WTC11 (cell line): Measurements from ENCODE around the gene NKX2-4. TPM values are rescaled to one million over a fixed set of nuclear protein-coding genes. Genes with fewer than 3 reads are reported as not detected.

ENCODE experiments used
- ATAC-seq: fragments of 200-7000 bp; cut with Tn5 transposase; 2 replicates; pipeline ENCODE4 v1.10.0; 2021; ENCODE audit warnings: mild to moderate bottlenecking, moderate library complexity
- CTCF ChIA-PET: fragments of 300-600 bp; sonication (Branson Sonifier 250); formaldehyde crosslinking; loops from one replicate; lab custom pipeline; 2021; ENCODE audit warnings: antibody characterized with exemption; lab: Charles Lee
- POLR2A ChIA-PET: fragments of 350-600 bp; sonication (Branson Sonifier 250); formaldehyde crosslinking; loops from one replicate; lab custom pipeline; 2021; ENCODE audit warnings: antibody characterized with exemption; lab: Charles Lee
- DNase-seq: peaks from one replicate; pipeline ENCODE4 v3.0.0; 2021; ENCODE audit warnings: low spot score
- H3K27ac Mint-ChIP-seq: 2 replicates; pipeline ENCODE4 v1.8.0; 2021; ENCODE audit warnings: mixed read lengths
- H3K27me3 Mint-ChIP-seq: 2 replicates; pipeline ENCODE4 v1.8.0; 2021; ENCODE audit warnings: low read depth, mild to moderate bottlenecking, moderate library complexity, mixed read lengths
- H3K36me3 Mint-ChIP-seq: 2 replicates; pipeline ENCODE4 v1.8.0; 2021; ENCODE audit warnings: mixed read lengths
- H3K4me1 Mint-ChIP-seq: 2 replicates; pipeline ENCODE4 v1.8.0; 2022; ENCODE audit warnings: mixed read lengths
- H3K4me3 Mint-ChIP-seq: 2 replicates; pipeline ENCODE4 v1.8.0; 2021; ENCODE audit warnings: mild to moderate bottlenecking, moderate library complexity, mixed read lengths
- H3K9me3 Mint-ChIP-seq: 2 replicates; pipeline ENCODE4 v1.8.0; 2021; ENCODE audit warnings: mixed read lengths
- CREB1 ChIP-seq: sonication (generic); formaldehyde crosslinking; IDR thresholded peaks from 2 replicates; pipeline ENCODE4 v1.8.0; 2023; ENCODE audit warnings: mild to moderate bottlenecking, missing genetic modification reagents
- CREM ChIP-seq: sonication (generic); formaldehyde crosslinking; IDR thresholded peaks from 2 replicates; pipeline ENCODE4 v1.8.1; 2022; ENCODE audit warnings: mild to moderate bottlenecking, missing genetic modification reagents, moderate library complexity
- E2F1 ChIP-seq: sonication (generic); formaldehyde crosslinking; IDR thresholded peaks from 2 replicates; pipeline ENCODE4 v1.8.0; 2022; ENCODE audit warnings: mild to moderate bottlenecking, missing genetic modification reagents
- E2F4 ChIP-seq: sonication (generic); formaldehyde crosslinking; IDR thresholded peaks from 2 replicates; pipeline ENCODE4 v1.8.1; 2022; ENCODE audit warnings: low read depth, mild to moderate bottlenecking, moderate library complexity, missing genetic modification reagents, borderline replicate concordance
- FOXP4 ChIP-seq: sonication (generic); formaldehyde crosslinking; IDR thresholded peaks from 2 replicates; pipeline ENCODE4 v1.8.0; 2022; ENCODE audit warnings: mild to moderate bottlenecking, missing genetic modification reagents
- KAT7 ChIP-seq: sonication (generic); formaldehyde crosslinking; IDR thresholded peaks from 2 replicates; pipeline ENCODE4 v1.8.1; 2023; ENCODE audit warnings: missing genetic modification reagents, mild to moderate bottlenecking, borderline replicate concordance
- NFATC4 ChIP-seq: fragments of 250-450 bp; sonication (Bioruptor Pico); IDR thresholded peaks from 2 replicates; pipeline ENCODE4 v1.9.0; 2021; ENCODE audit warnings: mild to moderate bottlenecking
- NR2C2 ChIP-seq: sonication (generic); formaldehyde crosslinking; IDR thresholded peaks from 2 replicates; pipeline ENCODE4 v1.8.0; 2022; ENCODE audit warnings: mild to moderate bottlenecking, missing genetic modification reagents
- STAT6 ChIP-seq: sonication (generic); formaldehyde crosslinking; conservative IDR thresholded peaks from 2 replicates; pipeline ENCODE4 v1.8.1; 2023; ENCODE audit warnings: mild to moderate bottlenecking, low read depth, missing genetic modification reagents, moderate library complexity
- TEAD4 ChIP-seq: sonication (generic); formaldehyde crosslinking; IDR thresholded peaks from 2 replicates; pipeline ENCODE4 v1.8.0; 2022; ENCODE audit warnings: mild to moderate bottlenecking, missing genetic modification reagents
- ZNF138 ChIP-seq: sonication (generic); formaldehyde crosslinking; conservative IDR thresholded peaks from 2 replicates; pipeline ENCODE4 v1.8.1; 2022; ENCODE audit warnings: mild to moderate bottlenecking, moderate library complexity, missing genetic modification reagents
- ZNF281 ChIP-seq: sonication (generic); formaldehyde crosslinking; IDR thresholded peaks from 2 replicates; pipeline ENCODE4 v1.8.0; 2023; ENCODE audit warnings: mild to moderate bottlenecking, missing genetic modification reagents
- ZNF317 ChIP-seq: sonication (generic); formaldehyde crosslinking; IDR thresholded peaks from 2 replicates; pipeline ENCODE4 v1.8.1; 2023; ENCODE audit warnings: low read depth, mild to moderate bottlenecking, moderate library complexity, missing genetic modification reagents, borderline replicate concordance
- ZNF396 ChIP-seq: fragments of 250-450 bp; sonication (Bioruptor Pico); IDR thresholded peaks from 2 replicates; pipeline ENCODE4 v1.8.0; 2021; ENCODE audit warnings: mild to moderate bottlenecking, moderate library complexity, borderline replicate concordance
- ZNF423 ChIP-seq: fragments of 250-450 bp; sonication (Bioruptor Pico); IDR thresholded peaks from 2 replicates; pipeline ENCODE4 v2.1.2; 2022; ENCODE audit warnings: mild to moderate bottlenecking, moderate library complexity
- ZNF532 ChIP-seq: fragments of 250-450 bp; sonication (Bioruptor Pico); IDR thresholded peaks from 2 replicates; pipeline ENCODE4 v1.9.0; 2021; ENCODE audit warnings: mild to moderate bottlenecking, borderline replicate concordance
- ZSCAN18 ChIP-seq: fragments of 250-450 bp; sonication (Bioruptor Pico); IDR thresholded peaks from 2 replicates; pipeline ENCODE4 v2.1.2; 2022; ENCODE audit warnings: mild to moderate bottlenecking, moderate library complexity
- total RNA-seq: library from RNA; stranded (reverse); gene quantifications from 3 replicates; pipeline ENCODE4 v1.2.3, GENCODE V29; 2021

NKX2-4 gene
- total RNA-seq, 1 experiment from 2014 or later: 0.07 TPM

- Mint-ChIP-seq H3K9me3 (no peaks in the 10 kb centered on the region), H3K27ac (no peak overlapping the region), H3K4me3 (no peak overlapping the region), H3K4me1 (peaks cover 55% of the 10 kb centered on the region), H3K36me3 (peaks cover 30% of the 10 kb centered on the region), H3K27me3 (peaks cover 33% of the 10 kb centered on the region)
- ChIA-PET CTCF (no interaction called here), POLR2A (no interaction called here)
- TF ChIP-seq E2F4 (CRISPR knock-in tag) (no peak), ZNF317 (CRISPR knock-in tag) (no peak), CREM (CRISPR knock-in tag) (no peak), ZNF532 (CRISPR knock-in tag) (no peak), ZSCAN18 (no peak), CREB1 (CRISPR knock-in tag) (no peak), TEAD4 (CRISPR knock-in tag) (no peak), ZNF423 (CRISPR knock-in tag) (no peak)
- ATAC-seq (no peak), DNase-seq (no peak)
Observed at GRCh38 chr20:21388566-21388965, 8.8 kb downstream of the NKX2-4 start.

GRCh38 chr20:21387528-21387927, 9.8 kb downstream of the NKX2-4 start:
- H3K4me1 Mint-ChIP-seq: peaks cover 47% of the 10 kb centered on the region
- CTCF ChIA-PET: interaction anchor here (0.6 to 0.7 kb wide), 2 partner anchors 119 to 360 kb away, joined by 3 read pairs; no protein-coding TSS in a partner anchor
- TF ChIP-seq ZNF138 (CRISPR knock-in tag) (no peak), NFATC4 (CRISPR knock-in tag) (no peak), E2F1 (CRISPR knock-in tag) (no peak), ZSCAN18 (no peak), FOXP4 (CRISPR knock-in tag) (no peak), STAT6 (CRISPR knock-in tag) (no peak), NR2C2 (CRISPR knock-in tag) (no peak), ZNF281 (CRISPR knock-in tag) (no peak), ZNF423 (CRISPR knock-in tag) (no peak), ZNF396 (CRISPR knock-in tag) (no peak), KAT7 (no peak)

More at GRCh38 chr20:21387528-21387927, 9.8 kb downstream of the NKX2-4 start:
- POLR2A ChIA-PET: no interaction called here
- no peak for ATAC-seq
- H3K4me3 Mint-ChIP-seq: no peak overlapping the region
- no peak overlapping the region for H3K27ac Mint-ChIP-seq
- no peak for DNase-seq
- H3K27me3 Mint-ChIP-seq: peaks cover 23% of the 10 kb centered on the region
- peaks cover 32% of the 10 kb centered on the region for H3K36me3 Mint-ChIP-seq
- H3K9me3 Mint-ChIP-seq: no peaks in the 10 kb centered on the region
